Hypothalamus (tissue), 51 donors: Measurements from ENCODE around the gene DLD.
"Not testable (repeated sequence)": the region's sequence is repeated elsewhere in the genome, so short reads cannot be mapped to it uniquely, and the experiment has no call there.

Experiments
- DNase-seq, 51 donors: peaks; one replicate each; lab custom pipeline; 2025; lab: John Stamatoyannopoulos, UW

Gene DLD

DNA sequence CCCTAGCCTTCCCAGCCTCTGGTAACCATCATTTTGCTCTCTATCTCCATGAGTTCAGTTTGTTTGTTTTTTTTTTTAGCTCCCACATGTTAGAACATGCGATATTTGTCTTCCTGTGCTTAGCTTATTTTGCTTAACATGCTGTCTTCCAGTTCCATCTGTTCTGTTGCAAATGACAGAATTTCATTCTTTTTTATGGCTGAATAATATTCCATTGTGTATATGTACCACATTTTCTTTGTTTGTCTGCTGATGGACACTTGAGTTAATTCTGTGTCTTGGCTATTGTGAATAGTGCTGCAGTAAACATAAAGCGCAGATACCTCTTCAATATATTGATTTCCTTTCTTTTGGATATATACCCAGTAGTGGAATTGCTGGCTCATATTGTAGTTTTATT lies 21.0 kb downstream of the DLD start:
- no peak for DNase-seq

DNA sequence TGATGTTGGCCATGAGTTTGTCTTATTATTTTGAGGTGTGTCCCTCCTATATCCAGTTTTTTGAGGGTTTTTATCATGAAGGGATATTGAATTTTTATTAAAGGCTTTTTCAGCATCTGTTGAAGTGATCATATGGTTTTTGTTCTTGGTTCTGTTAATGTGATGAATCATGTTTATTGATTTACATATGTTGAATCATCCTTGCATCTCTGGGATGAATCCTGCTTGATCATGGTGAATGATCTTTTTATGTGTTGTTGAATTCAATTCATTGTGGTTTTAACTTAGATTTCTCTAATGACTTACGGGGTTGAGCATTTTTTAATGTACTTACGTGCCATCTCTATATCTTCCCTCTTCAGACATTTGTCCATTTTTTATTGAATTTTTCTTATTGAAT lies 22.9 kb downstream of the DLD start:
- DNase-seq, result no peak

DNA sequence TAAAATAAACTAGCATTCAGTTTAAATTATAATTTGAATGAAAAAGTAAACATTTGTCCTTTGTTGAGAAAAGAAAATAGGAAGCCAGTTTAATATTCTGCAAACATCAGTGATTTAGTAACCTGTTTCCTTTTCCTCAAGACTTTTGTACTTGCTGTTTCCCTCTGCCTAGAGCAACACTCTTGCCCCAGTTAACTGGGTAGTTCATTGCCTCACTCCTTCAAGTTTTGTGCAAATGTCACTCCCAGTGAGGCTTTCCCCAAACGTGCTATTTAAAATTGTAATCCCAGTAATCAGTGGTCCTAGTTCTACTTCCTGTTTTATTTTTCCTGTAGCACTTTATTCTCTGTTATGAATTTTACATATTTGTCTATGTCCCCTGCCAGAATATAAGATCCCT lies 23.8 kb downstream of the DLD start:
- DNase-seq, result no peak

DNA sequence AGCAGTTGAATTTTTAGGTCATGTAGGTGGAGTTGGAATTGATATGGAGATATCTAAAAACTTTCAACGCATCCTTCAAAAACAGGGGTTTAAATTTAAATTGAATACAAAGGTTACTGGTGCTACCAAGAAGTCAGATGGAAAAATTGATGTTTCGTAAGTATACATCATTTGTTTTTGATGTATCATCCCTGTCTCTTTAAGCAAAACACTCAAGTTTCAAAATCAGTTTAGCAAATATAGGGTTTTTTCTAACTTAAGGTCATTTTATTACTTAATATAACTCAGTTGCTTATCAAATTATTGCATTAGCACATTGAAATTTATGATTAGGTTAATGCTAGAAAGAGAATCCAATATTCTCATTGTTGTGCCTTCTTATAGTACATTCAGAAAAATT lies 24.6 kb downstream of the DLD start:
- no peak for DNase-seq

DNA sequence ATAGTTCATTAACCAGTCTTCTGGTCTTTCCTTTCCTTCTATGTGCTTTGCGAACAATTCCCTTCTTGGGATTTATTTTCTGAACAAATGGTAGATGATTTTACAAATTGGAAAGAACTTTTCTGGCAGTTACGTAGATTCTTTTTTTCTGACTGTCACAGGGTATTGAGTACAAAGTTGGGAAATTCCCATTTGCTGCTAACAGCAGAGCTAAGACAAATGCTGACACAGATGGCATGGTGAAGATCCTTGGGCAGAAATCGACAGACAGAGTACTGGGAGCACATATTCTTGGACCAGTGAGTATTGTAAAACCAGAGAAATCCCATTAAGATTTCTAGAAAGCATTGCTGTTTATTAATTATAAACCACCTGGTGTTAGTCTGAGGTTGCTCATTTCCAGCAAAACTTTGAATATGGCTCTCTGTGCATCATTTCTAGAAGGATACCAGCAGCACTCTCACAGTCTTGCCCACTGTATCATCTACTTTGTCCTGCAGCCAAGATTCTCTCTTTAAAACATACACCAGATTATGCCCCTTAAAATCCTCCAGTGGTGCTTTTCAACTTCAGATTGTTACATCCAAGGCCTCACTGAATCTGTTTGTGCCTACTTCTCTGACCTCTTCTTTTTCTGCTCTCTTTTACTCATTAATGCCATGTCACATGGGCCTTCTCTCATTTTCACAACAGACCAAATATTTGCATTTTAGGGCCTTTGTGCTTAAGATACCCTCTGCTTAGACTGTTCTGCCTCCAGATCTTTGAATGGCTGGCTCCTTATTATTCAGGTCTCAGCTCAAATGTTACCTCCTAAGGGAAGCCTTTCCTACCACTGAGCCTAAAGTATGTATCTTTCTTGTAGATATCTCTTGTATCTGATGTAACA lies 27.0 kb downstream of the DLD start:
- no peak for DNase-seq

DNA sequence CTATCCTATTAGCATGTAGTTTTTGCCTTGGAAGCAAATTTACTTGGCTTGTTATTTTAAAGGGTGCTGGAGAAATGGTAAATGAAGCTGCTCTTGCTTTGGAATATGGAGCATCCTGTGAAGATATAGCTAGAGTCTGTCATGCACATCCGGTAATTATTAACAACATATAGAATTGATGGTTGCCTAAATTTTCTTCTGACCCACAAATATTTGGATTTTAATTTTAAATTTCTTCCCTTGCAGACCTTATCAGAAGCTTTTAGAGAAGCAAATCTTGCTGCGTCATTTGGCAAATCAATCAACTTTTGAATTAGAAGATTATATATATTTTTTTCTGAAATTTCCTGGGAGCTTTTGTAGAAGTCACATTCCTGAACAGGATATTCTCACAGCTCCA lies 28.0 kb downstream of the DLD start:
- no peak for DNase-seq

DNA sequence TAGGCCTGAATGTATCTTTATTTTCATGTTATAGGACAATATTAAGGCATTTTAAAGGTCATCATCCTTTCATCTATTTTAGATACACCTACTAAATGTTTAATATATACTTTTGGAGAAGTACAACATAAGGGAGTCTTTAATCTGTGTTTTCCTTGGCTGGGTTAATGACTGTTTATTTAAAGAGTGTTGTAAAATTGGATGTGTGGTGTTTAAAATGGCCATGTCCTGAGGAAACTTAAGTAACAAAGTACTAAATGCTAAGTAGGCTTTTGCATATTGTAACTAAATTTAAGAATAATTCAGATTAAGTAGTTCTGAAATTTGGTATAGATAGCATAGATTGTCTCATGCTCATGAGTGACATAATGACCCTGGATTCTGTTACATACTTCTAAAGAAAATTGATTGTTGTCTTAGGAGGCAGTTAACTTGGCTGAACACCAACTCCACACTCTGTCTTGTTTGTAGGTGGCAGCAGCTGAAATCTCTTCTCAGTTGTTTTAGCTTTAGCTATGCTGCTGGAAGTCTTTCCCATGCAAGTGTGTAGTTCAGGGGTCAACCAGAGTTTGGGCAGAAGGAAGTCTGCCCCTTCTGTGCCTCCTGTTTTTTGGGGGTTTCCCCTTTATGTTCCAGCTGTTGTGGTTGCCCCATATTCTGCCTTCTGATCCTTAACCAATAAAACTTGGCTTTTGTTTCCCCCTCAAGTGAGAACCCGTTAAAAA lies 29.2 kb downstream of the DLD start:
- no peak for DNase-seq

DNA sequence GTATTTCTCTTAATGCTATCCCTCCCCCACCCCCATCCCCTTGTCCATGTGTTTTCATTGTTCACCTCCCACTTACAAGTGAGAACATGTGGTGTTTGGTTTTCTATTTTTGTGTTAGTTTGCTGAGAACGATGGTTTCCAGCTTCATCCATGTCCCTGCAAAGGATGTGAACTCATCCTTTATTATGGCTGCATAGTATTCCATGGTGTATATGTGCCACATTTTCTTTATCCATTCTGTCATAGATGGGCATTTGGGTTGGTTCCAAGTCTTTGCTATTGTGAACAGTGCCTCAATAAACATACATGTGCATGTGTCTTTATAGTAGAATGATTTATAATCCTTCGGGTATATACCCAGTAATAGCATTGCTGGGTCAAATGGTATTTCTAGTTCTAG lies 30.8 kb downstream of the DLD start:
- DNase-seq, result not testable (repeated sequence)

DNA sequence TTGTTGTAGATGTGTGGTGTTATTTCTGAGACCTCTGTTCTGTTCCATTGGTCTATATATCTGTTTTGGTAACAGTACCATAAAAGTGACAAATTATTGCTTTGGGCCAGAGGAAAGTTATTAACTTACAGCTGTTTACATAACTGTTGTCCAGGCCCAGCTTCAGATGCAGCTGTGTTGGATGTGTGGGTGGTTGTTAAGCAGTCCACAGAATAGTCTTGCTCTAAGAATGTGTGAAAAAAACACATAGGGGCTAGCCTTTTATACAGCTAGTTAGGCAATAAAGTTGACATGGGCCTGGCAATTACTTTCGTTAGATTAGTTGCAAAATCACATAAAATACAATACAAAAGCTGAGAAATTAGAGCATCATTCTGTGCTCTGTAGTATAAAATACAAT lies 31.9 kb downstream of the DLD start:
- DNase-seq, result no peak

DNA sequence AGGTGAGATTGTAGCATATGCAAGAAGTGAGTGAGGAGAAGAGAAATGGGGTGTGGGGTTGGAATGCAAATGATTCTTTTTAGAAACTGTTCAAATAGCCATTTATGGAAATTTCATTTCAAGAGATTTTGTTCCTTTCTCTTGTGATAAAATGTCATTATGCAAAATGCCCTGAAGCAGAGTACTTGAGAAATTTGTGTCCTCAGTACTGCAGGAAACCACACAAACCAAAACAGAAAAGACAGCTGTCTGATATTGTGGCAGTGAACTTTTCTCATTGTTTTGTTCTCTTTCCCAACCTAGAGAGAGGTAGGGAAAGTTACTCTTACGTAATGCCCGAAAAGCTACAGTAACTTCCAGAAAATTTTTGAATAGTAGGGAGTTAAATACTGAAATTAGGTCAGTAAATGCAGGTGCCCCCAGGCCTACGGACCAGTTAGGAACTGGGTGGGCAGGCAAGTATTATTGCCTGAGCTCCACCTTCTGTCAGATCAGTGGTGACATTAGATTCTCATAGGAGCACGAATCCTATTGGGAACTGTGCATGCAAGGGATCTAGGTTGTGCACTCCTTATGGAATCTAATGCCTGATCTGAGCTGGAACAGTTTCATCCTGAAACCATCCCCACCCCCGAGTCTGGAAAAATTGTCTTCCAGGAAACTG lies 34.0 kb downstream of the DLD start:
- DNase-seq, result no peak

DNA sequence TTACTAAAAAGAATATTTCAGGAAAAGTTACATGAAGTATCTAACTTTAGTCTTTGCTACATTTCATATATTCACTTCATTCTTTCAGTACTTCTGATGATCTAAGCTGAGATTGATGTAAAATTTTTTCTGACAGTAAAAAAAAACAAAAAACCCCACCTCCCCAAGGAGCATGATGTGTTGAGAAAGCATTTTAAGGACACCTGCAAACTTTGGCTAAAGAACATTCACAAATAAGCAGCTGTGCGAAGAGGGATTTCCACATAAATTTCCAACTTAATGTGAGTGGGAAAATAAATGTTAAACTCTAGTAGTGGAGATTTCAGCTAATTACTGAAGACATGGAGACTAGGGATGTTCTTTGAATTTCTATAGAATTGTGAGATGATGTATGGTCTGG lies 35.5 kb downstream of the DLD start:
- DNase-seq, result no peak

DNA sequence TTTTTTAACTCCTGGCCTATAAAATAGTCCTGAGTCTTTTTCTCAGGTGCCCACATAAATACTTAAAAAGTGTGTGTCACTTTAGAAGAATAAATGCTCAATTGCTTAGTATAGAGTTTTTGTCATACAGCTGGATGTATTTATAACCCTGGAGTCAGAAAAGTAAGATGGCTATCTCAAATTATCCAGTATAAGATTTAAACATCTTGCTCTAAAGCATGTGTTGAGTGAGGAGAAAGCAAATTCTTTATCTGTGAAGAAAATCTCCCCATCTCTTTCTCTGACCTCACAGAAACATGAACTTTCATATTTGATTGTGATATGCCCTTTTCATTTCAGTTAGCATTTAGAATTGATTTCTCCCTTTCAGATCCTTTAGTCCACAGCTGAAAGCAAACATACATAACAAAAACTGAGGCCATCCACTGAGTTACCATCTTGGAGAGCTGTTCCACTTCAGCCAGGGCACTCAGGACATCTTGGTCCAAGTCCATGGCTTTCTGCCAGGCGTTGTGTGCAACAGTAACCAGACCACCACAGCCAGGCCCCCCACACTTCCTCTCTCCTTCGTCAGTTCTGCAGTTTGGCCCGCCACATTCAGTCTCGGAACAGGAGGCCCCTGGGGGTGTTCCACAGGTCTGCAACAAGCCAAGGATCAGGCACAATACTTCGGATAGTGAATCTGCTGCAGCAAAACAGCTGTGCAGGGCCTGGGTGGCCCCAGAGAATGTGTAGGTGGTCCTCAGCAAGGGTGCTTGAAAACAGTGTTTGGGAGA lies 40.9 kb downstream of the DLD start:
- no peak for DNase-seq

DNA sequence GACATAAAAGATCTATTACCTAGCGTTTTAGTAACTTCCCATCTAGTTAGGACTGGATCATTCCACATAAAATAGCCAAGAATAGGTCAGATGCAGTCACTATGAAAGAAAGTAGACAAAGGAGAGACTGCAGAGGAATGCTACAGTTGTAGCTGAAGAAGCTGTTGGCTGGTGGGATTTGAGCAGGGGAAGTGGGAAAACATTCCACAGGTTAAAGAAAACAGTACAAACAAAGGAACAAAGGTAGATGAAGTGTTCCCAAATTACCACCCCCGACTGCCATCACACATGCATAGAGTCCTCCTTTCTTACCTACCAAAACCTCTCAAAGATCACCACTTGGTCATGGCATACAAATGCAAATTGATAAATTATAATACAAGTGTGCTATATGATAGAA lies 41.8 kb downstream of the DLD start:
- no peak for DNase-seq

DNA sequence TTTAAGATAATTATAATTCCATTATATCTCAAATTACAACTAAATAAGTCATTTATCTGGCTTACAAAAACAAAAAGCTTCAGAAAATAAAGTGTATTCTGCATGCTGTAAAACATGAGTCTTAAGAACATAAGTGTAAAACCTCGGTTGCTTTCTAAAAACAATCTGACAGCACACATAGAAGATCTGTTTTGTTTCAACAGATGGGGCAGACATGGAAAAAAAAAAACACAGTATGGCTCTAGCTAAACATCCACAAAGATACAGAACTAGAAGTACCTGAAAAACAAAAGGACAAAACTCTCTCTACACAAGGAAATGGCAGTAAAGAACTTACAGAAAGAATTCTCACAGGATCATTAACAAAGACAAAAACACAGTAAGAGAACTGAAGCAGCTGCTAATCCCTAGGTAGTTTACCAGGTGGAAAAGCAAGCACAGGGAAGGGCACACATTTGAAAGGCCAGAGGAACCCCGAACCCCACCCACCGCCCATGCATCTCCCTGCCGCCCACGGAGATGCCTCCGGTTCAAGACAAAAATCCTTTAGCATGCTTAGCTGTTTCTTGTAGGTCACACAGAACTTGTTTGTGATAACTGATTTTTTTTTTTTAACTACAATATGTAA lies 42.5 kb downstream of the DLD start:
- DNase-seq, result no peak

DNA sequence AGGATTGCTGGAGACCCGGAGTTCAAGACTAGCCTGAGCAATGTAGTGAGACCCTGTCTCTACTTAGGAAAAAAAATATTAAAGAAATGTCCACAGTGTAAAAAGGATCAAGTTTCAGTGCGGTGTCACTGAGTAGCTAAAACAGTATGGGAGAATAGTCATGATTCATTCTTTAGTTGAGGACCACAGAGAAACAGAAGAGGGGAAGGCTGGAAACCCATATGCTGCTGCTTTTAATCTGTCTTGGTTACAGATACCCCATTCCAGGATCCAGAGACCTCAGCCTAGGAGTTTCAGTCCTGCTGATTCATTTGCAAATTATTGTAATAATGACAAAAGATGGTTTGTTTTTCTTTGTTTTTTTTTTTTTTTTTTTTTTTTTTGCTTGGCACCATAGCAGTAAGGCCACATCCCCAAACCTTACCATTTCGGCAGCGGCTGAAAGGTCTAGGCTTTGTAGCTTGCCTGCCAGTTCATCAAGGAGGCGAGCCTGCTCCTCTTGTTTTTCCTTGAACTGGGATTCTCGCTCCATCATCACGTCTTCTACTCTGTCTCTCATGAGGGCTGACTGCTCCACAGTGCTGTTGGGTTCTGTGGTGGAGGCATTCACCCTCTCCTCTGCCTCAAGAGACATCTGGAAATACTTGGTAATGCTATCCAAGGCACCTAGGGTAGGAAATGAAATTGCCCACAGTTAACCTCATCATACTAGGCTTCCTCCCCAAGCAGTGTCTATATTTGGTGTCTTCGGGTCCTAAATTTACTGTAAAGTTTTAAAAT lies 44.2 kb downstream of the DLD start:
- DNase-seq, result no peak

DNA sequence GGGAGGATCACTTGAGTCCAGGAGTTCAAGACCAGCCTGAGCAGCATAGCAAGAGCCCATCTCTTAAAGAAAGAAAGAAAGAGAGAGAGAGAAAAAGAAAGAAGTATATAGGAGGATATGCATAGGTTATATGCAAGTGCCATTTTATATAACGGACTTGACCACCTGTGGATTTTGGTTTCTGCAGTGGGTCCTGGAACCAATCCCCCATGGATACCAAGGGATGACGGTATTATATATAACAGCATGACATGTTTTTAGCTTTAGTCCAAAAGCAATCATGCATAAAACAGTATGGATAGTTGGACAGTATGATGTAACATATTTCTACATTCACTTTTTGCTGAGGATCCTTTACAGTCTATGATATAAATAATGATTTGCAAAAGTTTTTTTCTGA lies 45.3 kb downstream of the DLD start:
- no peak for DNase-seq

DNA sequence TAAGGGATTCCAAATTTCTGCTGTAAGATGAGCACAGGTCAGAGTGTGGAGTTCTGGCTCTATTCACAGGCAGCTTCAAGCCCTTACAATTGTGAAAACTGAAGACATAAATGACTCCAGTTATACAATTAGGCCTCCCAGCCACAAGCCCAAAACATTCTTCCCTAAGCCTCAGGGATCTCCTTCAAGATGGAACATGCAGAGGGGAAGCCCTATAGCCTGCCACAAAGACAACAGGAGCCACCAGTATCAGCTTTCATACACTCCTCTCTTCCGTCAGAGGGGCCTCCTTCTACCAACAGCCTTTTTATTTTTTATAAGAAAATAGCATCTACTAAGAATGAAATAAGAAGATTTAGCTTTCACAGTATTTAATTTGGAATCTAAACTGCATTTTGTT lies 46.5 kb downstream of the DLD start:
- no peak for DNase-seq

DNA sequence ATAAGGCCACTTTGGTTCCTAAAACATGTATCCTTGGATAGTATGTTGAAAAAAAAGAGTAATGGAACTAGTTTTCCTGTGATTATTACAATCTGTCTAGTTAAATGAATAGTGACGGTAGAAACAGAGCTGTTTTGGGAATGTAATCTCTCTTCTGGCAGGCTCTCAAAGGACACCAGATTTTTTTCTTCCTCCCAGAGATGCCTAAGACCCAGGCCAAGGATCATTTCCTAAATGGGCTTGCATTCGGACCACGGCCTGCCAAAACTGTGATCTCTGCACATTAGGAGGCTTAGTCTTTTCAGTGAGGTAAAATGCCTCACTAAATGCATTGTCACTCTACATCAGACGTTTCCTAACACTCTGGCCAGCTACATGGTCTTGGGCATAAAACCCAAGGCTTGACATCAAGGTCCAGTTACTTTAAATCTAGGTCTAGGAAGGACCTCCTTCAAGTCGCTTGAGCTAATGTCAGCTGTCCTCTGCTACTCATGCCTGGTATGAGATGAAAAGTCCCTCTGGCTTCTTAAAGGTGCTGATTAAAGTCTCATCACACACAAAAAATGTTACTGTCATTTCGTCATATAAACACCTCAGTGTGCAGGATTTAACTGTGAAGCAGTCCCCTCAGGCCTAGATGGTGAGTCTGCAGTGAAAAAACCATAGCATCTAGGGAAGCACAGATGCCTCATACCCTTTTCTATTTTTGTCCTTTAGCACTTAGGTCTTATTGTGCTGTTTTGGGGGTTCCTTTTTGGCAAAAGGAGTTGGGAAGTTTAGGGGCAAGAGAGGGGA lies 47.7 kb downstream of the DLD start:
- no peak for DNase-seq
